ENCODE measurements around the gene SCNM1.
A peak's percentile ranks its signal among the peaks of the same experiment; 100 is the strongest.

- peak; percentile 78 for TF ChIP-seq POLR2A (IDR thresholded peaks at IDR 0.05; ENCODE audit: low read depth, low read length)
- TF ChIP-seq SPI1 (IDR thresholded peaks at IDR 0.05; ENCODE audit: low read depth, low read length): no peak
- peak; percentile 72; the same call in 1 of the 2 replicates for TF ChIP-seq POLR2AphosphoS5 (IDR thresholded peaks at IDR 0.05; ENCODE audit: low read depth, low read length)
- peak; percentile 87; the same call in 1 of the 2 replicates for TF ChIP-seq TAF1 (IDR thresholded peaks at IDR 0.05; ENCODE audit: low read depth, low read length)
- TF ChIP-seq PAX5 (IDR thresholded peaks at IDR 0.05; ENCODE audit: insufficient read depth, low read length, severe bottlenecking): no peak
- peak; percentile 55; the same call in 1 of the 2 replicates for TF ChIP-seq POU2F2 (IDR thresholded peaks at IDR 0.05; ENCODE audit: low read depth, low read length)
Observed at GRCh38 chr1:151198254-151199127, 32.5 kb downstream of the SCNM1 start, which contains the start of gene PIP5K1A.

Measured in GM12891 (cell line).